ENCODE measurements around the gene IGFLR1.

IGFLR1 gene

GRCh38 chr19:35702223-35703012 is 39.8 kb downstream of the IGFLR1 start:
- ATAC-seq, result peak; percentile 100
- TF ChIP-seq SNAI2 (CRISPR knock-in tag; IDR thresholded peaks at IDR 0.05) (no peak), ISL1 (CRISPR knock-in tag; IDR thresholded peaks at IDR 0.05) (no peak), TCF4 (CRISPR knock-in tag; IDR thresholded peaks at IDR 0.05; ENCODE audit: borderline replicate concordance) (0 out of 2 replicates have a peak, but pooled peaks have one; percentile 11)

DNA sequence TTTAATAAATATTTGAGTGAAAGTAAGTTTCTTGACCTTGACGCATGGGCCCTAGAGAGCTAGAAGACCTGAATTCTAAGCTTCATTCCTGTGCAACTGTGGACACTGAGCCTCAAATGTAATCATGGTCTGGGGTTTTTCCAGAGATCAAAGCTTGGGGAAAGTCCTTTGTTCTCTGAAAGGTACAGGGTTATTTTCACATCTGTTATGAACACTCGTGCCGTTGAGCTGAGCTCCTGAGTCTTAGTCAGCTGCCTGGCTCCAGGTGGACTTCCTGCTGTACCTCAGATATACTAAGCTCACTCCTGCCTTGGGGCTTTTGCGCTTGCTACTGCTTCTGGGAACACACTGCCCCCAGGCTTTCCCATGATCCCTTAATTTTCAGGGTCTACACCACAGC is 45.4 kb downstream of the IGFLR1 start:
- ATAC-seq, result no peak
- no peak for TF ChIP-seq BACH2 (CRISPR knock-in tag; IDR thresholded peaks at IDR 0.05; ENCODE audit: borderline replicate concordance)
- TF ChIP-seq CREB5 (CRISPR knock-in tag; IDR thresholded peaks at IDR 0.05; ENCODE audit: low read depth), result no peak
- TF ChIP-seq ZC3H10 (CRISPR knock-in tag; IDR thresholded peaks at IDR 0.05), result no peak
- TF ChIP-seq SNAI2 (CRISPR knock-in tag; IDR thresholded peaks at IDR 0.05), result no peak
- TF ChIP-seq POU6F1 (CRISPR knock-in tag; IDR thresholded peaks at IDR 0.05; ENCODE audit: borderline replicate concordance, low read depth), result no peak
- no peak for TF ChIP-seq ESRRG (CRISPR knock-in tag; IDR thresholded peaks at IDR 0.05)
- TF ChIP-seq CSDC2 (CRISPR knock-in tag; IDR thresholded peaks at IDR 0.05), result no peak
- TF ChIP-seq PPARA (CRISPR knock-in tag; IDR thresholded peaks at IDR 0.05; ENCODE audit: borderline replicate concordance), result no peak
- TF ChIP-seq ISL1 (CRISPR knock-in tag; IDR thresholded peaks at IDR 0.05), result no peak
- TF ChIP-seq ZFP30 (CRISPR knock-in tag; IDR thresholded peaks at IDR 0.05), result no peak
- TF ChIP-seq GLIS3 (CRISPR knock-in tag; IDR thresholded peaks at IDR 0.05), result no peak
- TF ChIP-seq TCF4 (CRISPR knock-in tag; IDR thresholded peaks at IDR 0.05; ENCODE audit: borderline replicate concordance), result no peak
- TF ChIP-seq PATZ1 (CRISPR knock-in tag; IDR thresholded peaks at IDR 0.05; ENCODE audit: borderline replicate concordance), result no peak
- no peak for TF ChIP-seq RARB (CRISPR knock-in tag; IDR thresholded peaks at IDR 0.05)
- no peak for TF ChIP-seq ARNTL (CRISPR knock-in tag; IDR thresholded peaks at IDR 0.05; ENCODE audit: borderline replicate concordance, low read depth)
- TF ChIP-seq TOX (CRISPR knock-in tag; IDR thresholded peaks at IDR 0.05; ENCODE audit: borderline replicate concordance), result no peak
- no peak for TF ChIP-seq ZNF8 (CRISPR knock-in tag; IDR thresholded peaks at IDR 0.05)
- TF ChIP-seq ZNF70 (CRISPR knock-in tag; IDR thresholded peaks at IDR 0.05), result no peak
- TF ChIP-seq ZNF565 (CRISPR knock-in tag; conservative IDR thresholded peaks at IDR 0.05; ENCODE audit: low read depth), result no peak
- TF ChIP-seq OSR1 (CRISPR knock-in tag; IDR thresholded peaks at IDR 0.05), result no peak

DNA sequence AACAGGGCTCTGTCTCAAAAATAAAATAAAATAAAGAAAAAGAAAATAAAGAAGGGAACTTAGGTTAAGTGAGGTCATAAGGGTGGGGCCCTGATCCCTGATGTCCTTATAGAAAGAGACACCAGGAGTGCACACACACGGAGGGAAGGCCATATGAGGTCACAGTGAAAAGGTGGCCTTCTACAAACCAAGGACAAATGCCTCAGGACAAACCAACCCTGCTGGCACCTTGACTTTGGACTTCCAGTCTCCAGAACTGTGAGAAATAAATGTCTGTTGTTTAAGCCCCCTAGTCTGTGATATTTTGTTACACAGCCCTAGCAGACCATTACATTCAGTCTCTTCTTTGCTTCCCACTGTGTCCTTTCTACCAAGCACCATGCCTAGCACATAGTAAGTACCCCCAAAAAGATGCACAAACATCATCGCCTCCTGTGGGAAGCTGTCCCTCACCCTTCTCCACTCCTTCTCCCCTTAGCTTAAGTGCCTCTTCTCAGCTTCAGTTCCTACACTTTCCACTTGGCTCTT is 46.3 kb downstream of the IGFLR1 start:
- TF ChIP-seq ESRRG (CRISPR knock-in tag; IDR thresholded peaks at IDR 0.05) (no peak), ZC3H10 (CRISPR knock-in tag; IDR thresholded peaks at IDR 0.05) (no peak), ARNTL (CRISPR knock-in tag; IDR thresholded peaks at IDR 0.05; ENCODE audit: borderline replicate concordance, low read depth) (no peak), ISL1 (CRISPR knock-in tag; IDR thresholded peaks at IDR 0.05) (no peak), ZNF70 (CRISPR knock-in tag; IDR thresholded peaks at IDR 0.05) (no peak), CREB5 (CRISPR knock-in tag; IDR thresholded peaks at IDR 0.05; ENCODE audit: low read depth) (no peak), GLIS3 (CRISPR knock-in tag; IDR thresholded peaks at IDR 0.05) (no peak), POU6F1 (CRISPR knock-in tag; IDR thresholded peaks at IDR 0.05; ENCODE audit: borderline replicate concordance, low read depth) (no peak), ZNF8 (CRISPR knock-in tag; IDR thresholded peaks at IDR 0.05) (no peak)
- no peak for ATAC-seq

Measured in SK-N-SH treated with all-trans-retinoic acid at 6 μM for 48 hours (cell line).